DOHH2 (cell line): ENCODE data around the gene CSNK2A1.

Experiments used
- H3F3A ChIP-seq: fragments of 200-600 bp; sonication (generic), shearing (Covaris generic); 2 replicates; pipeline ENCODE4 v1.6.0; 2016; ENCODE audit warnings: antibody characterized with exemption, mild to moderate bottlenecking; ENCODE audit not compliant: control insufficient read depth, insufficient read depth
- H3K27ac ChIP-seq: fragments of 200-600 bp; sonication (generic); 2 replicates; pipeline ENCODE4 v1.5.1; 2014; ENCODE audit warnings: low read depth, mild to moderate bottlenecking, low read length, moderate library complexity
- H3K27me3 ChIP-seq: fragments of 200-600 bp; sonication (generic); 2 replicates; pipeline ENCODE4 v1.6.1; 2014; ENCODE audit warnings: mild to moderate bottlenecking, low read length, mixed read lengths; ENCODE audit not compliant: control insufficient read depth
- H3K36me3 ChIP-seq: fragments of 200-600 bp; sonication (generic); 2 replicates; pipeline ENCODE4 v1.6.1; 2014; ENCODE audit warnings: mild to moderate bottlenecking, low read length, moderate library complexity, mixed read lengths; ENCODE audit not compliant: control insufficient read depth
- H3K4me1 ChIP-seq: fragments of 200-600 bp; sonication (generic); 2 replicates; pipeline ENCODE4 v1.6.1; 2014; ENCODE audit warnings: mild to moderate bottlenecking, low read length, mixed read lengths; ENCODE audit not compliant: control insufficient read depth
- H3K4me2 ChIP-seq: fragments of 200-600 bp; sonication (generic); 2 replicates; pipeline ENCODE4 v1.6.0; 2014; ENCODE audit warnings: mild to moderate bottlenecking, low read length, moderate library complexity
- H3K4me3 ChIP-seq: fragments of 200-600 bp; sonication (generic); 2 replicates; pipeline ENCODE4 v1.5.1; 2014; ENCODE audit warnings: mild to moderate bottlenecking, low read length, mixed read lengths
- H3K79me2 ChIP-seq: fragments of 200-600 bp; sonication (generic); 2 replicates; pipeline ENCODE4 v1.6.1; 2014; ENCODE audit warnings: mild to moderate bottlenecking, low read length, mixed read lengths; ENCODE audit not compliant: control insufficient read depth
- H3K9me2 ChIP-seq: fragments of 200-600 bp; sonication (generic); replicated peaks from 2 replicates; pipeline ENCODE4 v1.6.1; 2014; ENCODE audit warnings: mild to moderate bottlenecking, low read length, mixed read lengths; ENCODE audit not compliant: control insufficient read depth
- H3K9me3 ChIP-seq: fragments of 200-600 bp; sonication (generic); 2 replicates; pipeline ENCODE4 v1.6.1; 2014; ENCODE audit warnings: antibody characterized with exemption, low read length, mixed read lengths; ENCODE audit not compliant: control insufficient read depth, insufficient read depth
- H4K20me1 ChIP-seq: fragments of 200-600 bp; sonication (generic); 2 replicates; pipeline ENCODE4 v1.6.0; 2014; ENCODE audit warnings: low read depth, mild to moderate bottlenecking, antibody characterized with exemption, low read length, moderate library complexity; ENCODE audit not compliant: control insufficient read depth, insufficient read depth
- CTCF ChIP-seq: fragments of 200-600 bp; sonication (generic); IDR thresholded peaks from one replicate; pipeline ENCODE4 v1.5.1; 2014; ENCODE audit warnings: antibody characterized with exemption, mild to moderate bottlenecking, low read depth, low read length; ENCODE audit not compliant: poor library complexity, severe bottlenecking
- EZH2phosphoT487 ChIP-seq: fragments of 200-600 bp; sonication (generic); IDR thresholded peaks from 2 replicates; pipeline ENCODE4 v1.6.1; 2017; ENCODE audit warnings: borderline replicate concordance, mild to moderate bottlenecking, antibody characterized with exemption, low read length, moderate library complexity, mixed read lengths

CSNK2A1 gene

GRCh38 chr20:443223-443775 lies 100.3 kb downstream of the CSNK2A1 start:
- Histone ChIP-seq H4K20me1 (peaks cover 4% of the 10 kb centered on the region), H3K9me2 (no peaks in the 10 kb centered on the region), H3K27ac (no peak overlapping the region), H3K4me2 (no peak overlapping the region), H3K36me3 (peaks cover 60% of the 10 kb centered on the region), H3K79me2 (0 out of 2 replicates have a peak, but pooled peaks cover 3% of the 10 kb centered on the region), H3F3A (no peaks in the 10 kb centered on the region), H3K4me3 (no peak overlapping the region), H3K4me1 (peaks cover 12% of the 10 kb centered on the region), H3K9me3 (no peaks in the 10 kb centered on the region), H3K27me3 (no peaks in the 10 kb centered on the region)
- no peak for TF ChIP-seq EZH2phosphoT487
- no peak for TF ChIP-seq CTCF

GRCh38 chr20:440636-441035 lies 103.0 kb downstream of the CSNK2A1 start:
- no peaks in the 10 kb centered on the region for H3K9me2 ChIP-seq
- H3K4me1 ChIP-seq = peaks cover 24% of the 10 kb centered on the region
- H3K79me2 ChIP-seq = no peaks in the 10 kb centered on the region
- H3K4me3 ChIP-seq = no peak overlapping the region
- peaks cover 76% of the 10 kb centered on the region for H3K36me3 ChIP-seq
- no peak overlapping the region for H3K27ac ChIP-seq
- no peak for TF ChIP-seq CTCF
- TF ChIP-seq EZH2phosphoT487 = no peak
- no peaks in the 10 kb centered on the region for H3K27me3 ChIP-seq
- no peaks in the 10 kb centered on the region for H3F3A ChIP-seq
- peaks cover 4% of the 10 kb centered on the region for H4K20me1 ChIP-seq
- H3K9me3 ChIP-seq = no peaks in the 10 kb centered on the region
- no peak overlapping the region for H3K4me2 ChIP-seq

DNA sequence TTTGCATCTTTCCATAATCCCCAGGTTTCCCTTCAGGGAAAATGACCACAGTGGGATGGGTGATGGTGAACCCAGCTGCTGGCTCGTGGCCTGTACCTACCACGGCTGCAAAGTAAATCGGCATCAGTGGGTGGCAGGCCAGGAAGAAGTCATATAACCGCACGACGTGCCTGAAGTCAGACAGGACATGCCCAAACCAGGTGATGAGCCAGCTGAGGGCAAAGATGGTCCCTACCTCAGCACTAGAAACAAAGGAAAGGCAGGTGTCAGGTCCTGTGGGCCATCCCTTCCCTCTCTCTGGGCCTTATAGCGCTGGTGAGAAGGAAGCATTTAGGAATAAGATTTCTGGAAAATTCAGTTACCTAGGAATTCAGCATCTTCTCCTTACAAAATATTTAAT lies 103.4 kb downstream of the CSNK2A1 start:
- Histone ChIP-seq H3K27ac (no peak overlapping the region), H3K36me3 (peaks cover 75% of the 10 kb centered on the region), H3K79me2 (no peaks in the 10 kb centered on the region), H3K4me2 (no peak overlapping the region), H3K4me1 (peaks cover 24% of the 10 kb centered on the region), H3K4me3 (no peak overlapping the region), H3K9me2 (no peaks in the 10 kb centered on the region), H3F3A (no peaks in the 10 kb centered on the region), H4K20me1 (peaks cover 3% of the 10 kb centered on the region), H3K27me3 (no peaks in the 10 kb centered on the region), H3K9me3 (no peaks in the 10 kb centered on the region)
- TF ChIP-seq EZH2phosphoT487 (no peak), CTCF (no peak)
